Osteocyte (in vitro differentiated cells): Measurements from ENCODE around the gene CELA3A. TPM values are rescaled to one million over a fixed set of nuclear protein-coding genes. Genes with fewer than 3 reads are reported as not detected.

ENCODE experiments used
- DNase-seq: peaks from one replicate; pipeline ENCODE4 v3.0.0; 2021; ENCODE audit warnings: mixed read lengths; ENCODE audit not compliant: unreplicated experiment; ENCODE audit errors: extremely low spot score
- H3K27ac Mint-ChIP-seq: one replicate; pipeline ENCODE4 v1.8.0; 2021; ENCODE audit warnings: mild to moderate bottlenecking, mixed read lengths; ENCODE audit not compliant: unreplicated experiment
- H3K27me3 Mint-ChIP-seq: one replicate; pipeline ENCODE4 v1.8.0; 2021; ENCODE audit warnings: mixed read lengths; ENCODE audit not compliant: unreplicated experiment
- H3K36me3 Mint-ChIP-seq: one replicate; pipeline ENCODE4 v1.8.0; 2021; ENCODE audit warnings: mixed read lengths; ENCODE audit not compliant: unreplicated experiment
- H3K4me1 Mint-ChIP-seq: one replicate; pipeline ENCODE4 v1.8.0; 2021; ENCODE audit warnings: mixed read lengths; ENCODE audit not compliant: unreplicated experiment
- H3K4me3 Mint-ChIP-seq: one replicate; pipeline ENCODE4 v1.8.0; 2021; ENCODE audit warnings: mild to moderate bottlenecking, moderate library complexity, mixed read lengths; ENCODE audit not compliant: unreplicated experiment
- H3K9me3 Mint-ChIP-seq: one replicate; pipeline ENCODE4 v1.8.0; 2021; ENCODE audit warnings: mixed read lengths; ENCODE audit not compliant: unreplicated experiment
- total RNA-seq: library from RNA; stranded (reverse); gene quantifications from 2 replicates; pipeline ENCODE4 v1.2.1, GENCODE V29; 2021
- TF ChIP-seq, protein P1 (sequence below): fragments of 200-600 bp; sonication (generic); IDR thresholded peaks from 2 replicates; pipeline ENCODE4 v1.5.0; 2021; ENCODE audit warnings: antibody characterized with exemption, mild to moderate bottlenecking, moderate library complexity

CELA3A gene
- total RNA-seq, 1 donor from 2014 or later, result not detected

- no peak for DNase-seq
- TF ChIP-seq, protein P1, sequence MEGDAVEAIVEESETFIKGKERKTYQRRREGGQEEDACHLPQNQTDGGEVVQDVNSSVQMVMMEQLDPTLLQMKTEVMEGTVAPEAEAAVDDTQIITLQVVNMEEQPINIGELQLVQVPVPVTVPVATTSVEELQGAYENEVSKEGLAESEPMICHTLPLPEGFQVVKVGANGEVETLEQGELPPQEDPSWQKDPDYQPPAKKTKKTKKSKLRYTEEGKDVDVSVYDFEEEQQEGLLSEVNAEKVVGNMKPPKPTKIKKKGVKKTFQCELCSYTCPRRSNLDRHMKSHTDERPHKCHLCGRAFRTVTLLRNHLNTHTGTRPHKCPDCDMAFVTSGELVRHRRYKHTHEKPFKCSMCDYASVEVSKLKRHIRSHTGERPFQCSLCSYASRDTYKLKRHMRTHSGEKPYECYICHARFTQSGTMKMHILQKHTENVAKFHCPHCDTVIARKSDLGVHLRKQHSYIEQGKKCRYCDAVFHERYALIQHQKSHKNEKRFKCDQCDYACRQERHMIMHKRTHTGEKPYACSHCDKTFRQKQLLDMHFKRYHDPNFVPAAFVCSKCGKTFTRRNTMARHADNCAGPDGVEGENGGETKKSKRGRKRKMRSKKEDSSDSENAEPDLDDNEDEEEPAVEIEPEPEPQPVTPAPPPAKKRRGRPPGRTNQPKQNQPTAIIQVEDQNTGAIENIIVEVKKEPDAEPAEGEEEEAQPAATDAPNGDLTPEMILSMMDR, result no peak
- no peak overlapping the region for H3K4me3 Mint-ChIP-seq
- no peak overlapping the region for H3K27ac Mint-ChIP-seq
- peaks cover 15% of the 10 kb centered on the region for H3K4me1 Mint-ChIP-seq
- H3K36me3 Mint-ChIP-seq, result no peaks in the 10 kb centered on the region
- peaks cover 2% of the 10 kb centered on the region for H3K9me3 Mint-ChIP-seq
- H3K27me3 Mint-ChIP-seq, result no peaks in the 10 kb centered on the region
These were observed 48.9 kb downstream of the CELA3A start for GRCh38 chr1:22050330-22050729.

GRCh38 chr1:22051607-22052114 is 50.2 kb downstream of the CELA3A start:
- no peaks in the 10 kb centered on the region for H3K27me3 Mint-ChIP-seq
- no peak for DNase-seq
- no peaks in the 10 kb centered on the region for H3K9me3 Mint-ChIP-seq
- peak overlapping the region; percentile 81 for H3K4me3 Mint-ChIP-seq
- peaks cover 27% of the 10 kb centered on the region for H3K4me1 Mint-ChIP-seq
- no peaks in the 10 kb centered on the region for H3K36me3 Mint-ChIP-seq
- no peak overlapping the region for H3K27ac Mint-ChIP-seq
- TF ChIP-seq, protein P1, result no peak

DNA sequence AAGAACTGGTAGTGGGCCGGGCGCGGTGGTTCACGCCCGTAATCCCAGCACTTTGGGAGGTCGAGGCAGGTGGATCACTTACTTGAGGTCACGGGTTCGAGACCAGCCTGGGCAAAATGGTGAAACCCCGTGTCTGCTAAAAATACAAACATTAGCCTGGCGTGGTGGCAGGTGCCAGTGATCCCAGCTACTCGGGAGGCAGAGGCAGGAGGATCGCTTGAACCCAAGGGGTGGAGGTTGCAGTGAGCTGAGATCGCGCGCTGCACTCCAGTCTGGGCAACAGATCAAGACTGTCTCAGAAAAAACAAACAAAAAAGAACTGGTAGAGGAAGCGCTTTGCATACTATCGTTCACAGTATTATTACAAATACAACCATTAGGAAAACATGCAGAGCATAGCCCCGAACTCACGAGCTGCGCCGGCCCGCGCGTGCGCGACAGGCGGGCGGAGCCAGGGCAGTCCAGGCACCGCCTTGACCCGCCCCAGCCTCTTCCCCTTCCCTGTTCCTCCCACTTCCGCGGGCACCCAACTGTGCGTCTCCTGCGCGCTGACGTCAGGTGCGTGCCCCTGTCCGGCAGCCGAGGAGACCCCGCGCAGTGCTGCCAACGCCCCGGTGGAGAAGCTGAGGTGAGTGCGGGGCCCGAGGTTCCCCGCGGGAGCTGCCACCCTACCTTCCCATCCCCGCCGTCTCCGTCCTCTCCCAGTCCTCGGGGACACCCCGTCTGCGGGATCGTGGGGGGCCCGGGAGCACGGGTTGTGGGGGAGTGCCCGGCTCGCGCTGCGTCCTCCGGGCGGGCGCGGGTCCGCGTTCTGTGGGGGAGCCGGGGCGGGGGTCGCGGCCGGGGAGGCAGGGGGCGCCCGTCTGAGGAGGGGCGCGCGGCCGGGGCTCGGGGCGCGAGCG is 50.9 kb downstream of the CELA3A start, which contains the start of gene CDC42:
TSS of gene CDC42 (plus strand) at position 595 of the 902 bp plus-strand sequence. CDS start 25,770 bp downstream, outside the sequence.
- DNase-seq, result peak; percentile 98
- no peaks in the 10 kb centered on the region for H3K9me3 Mint-ChIP-seq
- H3K27ac Mint-ChIP-seq, result peak within 1 kb of the TSS; percentile 95
- H3K27me3 Mint-ChIP-seq, result no peaks in the 10 kb centered on the region
- H3K4me3 Mint-ChIP-seq, result peak within 1 kb of the TSS; percentile 94
- H3K4me1 Mint-ChIP-seq, result peaks cover 34% of the 10 kb centered on the region
- H3K36me3 Mint-ChIP-seq, result no peaks in the 10 kb centered on the region
- TF ChIP-seq, protein P1, result no peak

GRCh38 chr1:22053017-22053860 is 51.8 kb downstream of the CELA3A start:
- peak overlapping the region; percentile 94 for H3K4me3 Mint-ChIP-seq
- TF ChIP-seq, protein P1, result no peak
- H3K9me3 Mint-ChIP-seq, result no peaks in the 10 kb centered on the region
- peaks cover 40% of the 10 kb centered on the region for H3K4me1 Mint-ChIP-seq
- no peaks in the 10 kb centered on the region for H3K27me3 Mint-ChIP-seq
- DNase-seq, result peak; percentile 88
- H3K36me3 Mint-ChIP-seq, result no peaks in the 10 kb centered on the region
- H3K27ac Mint-ChIP-seq, result peak overlapping the region; percentile 95
